Right forelimb (tissue), 1 donor: ENCODE measurements around the gene ST7L.
A peak's percentile ranks its signal among the peaks of the same experiment; 100 is the strongest.
"Not testable (repeated sequence)": the region's sequence is repeated elsewhere in the genome, so short reads cannot be mapped to it uniquely, and the experiment has no call there.

Experiments used
- DNase-seq: peaks from one replicate; pipeline ENCODE4 v3.0.0-alpha.2; 2018

Gene ST7L

GRCh38 chr1:112513112-112513870 lies 105.7 kb downstream of the ST7L start:
- no peak for DNase-seq

GRCh38 chr1:112511897-112512296 lies 107.0 kb downstream of the ST7L start:
- no peak for DNase-seq

GRCh38 chr1:112510340-112510739 lies 108.6 kb downstream of the ST7L start:
- no peak for DNase-seq

- DNase-seq, result no peak
These were observed 109.2 kb downstream of the ST7L start for GRCh38 chr1:112509660-112510178.

GRCh38 chr1:112509005-112509659 lies 109.8 kb downstream of the ST7L start:
- DNase-seq, result no peak

- DNase-seq, result no peak
These were observed 110.5 kb downstream of the ST7L start, which contains the start of gene WNT2B for GRCh38 chr1:112508278-112509004. Gene WNT2B (plus strand): TSS chr1:112508965. CDS start chr1:112509263, 298 bp downstream.

- peak; percentile 71 for DNase-seq
These were observed 111.0 kb downstream of the ST7L start for GRCh38 chr1:112507921-112508277.

- no peak for DNase-seq
These were observed 111.6 kb downstream of the ST7L start for GRCh38 chr1:112507336-112507735.

GRCh38 chr1:112506731-112507130 lies 112.2 kb downstream of the ST7L start:
- no peak for DNase-seq

GRCh38 chr1:112506306-112506705 lies 112.6 kb downstream of the ST7L start:
- no peak for DNase-seq

GRCh38 chr1:112505878-112506277 lies 113.1 kb downstream of the ST7L start:
- no peak for DNase-seq

GRCh38 chr1:112505400-112505785 lies 113.5 kb downstream of the ST7L start:
- no peak for DNase-seq

GRCh38 chr1:112504661-112505399 lies 114.1 kb downstream of the ST7L start:
- DNase-seq, result peak; percentile 71

- DNase-seq, result no peak
These were observed 114.8 kb downstream of the ST7L start for GRCh38 chr1:112504001-112504660.

GRCh38 chr1:112502826-112503225 lies 116.1 kb downstream of the ST7L start:
- no peak for DNase-seq

- peak; percentile 87 for DNase-seq
These were observed 116.9 kb downstream of the ST7L start for GRCh38 chr1:112501810-112502641.

- no peak for DNase-seq
These were observed 122.7 kb downstream of the ST7L start for GRCh38 chr1:112496290-112496689.

GRCh38 chr1:112493351-112493750 lies 125.6 kb downstream of the ST7L start:
- DNase-seq, result no peak

GRCh38 chr1:112492076-112492475 lies 126.9 kb downstream of the ST7L start:
- no peak for DNase-seq

- DNase-seq, result no peak
These were observed 130.8 kb downstream of the ST7L start for GRCh38 chr1:112488141-112488540.

- not testable (repeated sequence) for DNase-seq
These were observed 131.3 kb downstream of the ST7L start for GRCh38 chr1:112487686-112488085.
